H1 (cell line): ENCODE results near the gene NUDT7. TPM values are rescaled to one million over a fixed set of nuclear protein-coding genes. Genes with fewer than 3 reads are reported as not detected.

Experiments used
- ATF2 ChIP-seq: IDR thresholded peaks from 2 replicates; pipeline ENCODE4 v1.6.1; 2012; ENCODE audit warnings: low read length, inconsistent platforms
- KDM4A ChIP-seq: IDR thresholded peaks from one replicate; pipeline ENCODE4 v1.7.1; 2012; ENCODE audit warnings: low read depth, mild to moderate bottlenecking, moderate library complexity, low read length, inconsistent platforms; ENCODE audit not compliant: severe bottlenecking
- NANOG ChIP-seq: IDR thresholded peaks from 2 replicates; pipeline ENCODE4 v1.6.1; 2011; ENCODE audit warnings: low read length, low read depth, mild to moderate bottlenecking, inconsistent platforms; ENCODE audit not compliant: insufficient read depth, poor library complexity, severe bottlenecking
- RXRA ChIP-seq: IDR thresholded peaks from 2 replicates; pipeline ENCODE4 v1.6.1; 2011; ENCODE audit warnings: low read depth, mild to moderate bottlenecking, low read length, moderate library complexity; ENCODE audit not compliant: insufficient read depth
- SIN3A ChIP-seq, 2 experiments: IDR thresholded peaks in 1 of 2; conservative IDR thresholded peaks in 1 of 2; 2 replicates each; pipeline ENCODE4 v1.6.1; 2011 to 2012; ENCODE audit warnings: low read length in 2 of 2, improper control_type of control experiment in 1 of 2, low read depth in 1 of 2, mild to moderate bottlenecking in 1 of 2
- polyA plus RNA-seq, 7 experiments: library from polyadenylated mRNA; depleted of rRNA in 3 of 7; stranded (reverse) in 5 of 7; unstranded in 2 of 7; fragments of >200 nt in 5 of 7; fragments of 200-250 nt in 2 of 7; gene quantifications; 1 replicate in 5 of 7; 2 replicates in 1 of 7; 4 replicates in 1 of 7; pipeline versions ENCODE4 v1.2.1 to v1.2.3, GENCODE V29; 2011 to 2013; ENCODE audit warnings: missing spikeins in 2 of 7, mixed read lengths in 2 of 7
- total RNA-seq: library from RNA; stranded (reverse); fragmentation: NEBNext Ultra II Directional; extraction: Animal tissue kit (Norgen Biotek cat#: 25700); gene quantifications from 2 replicates; pipeline ENCODE4 v1.2.1, GENCODE V29; 2021

Gene NUDT7
- total and polyA plus RNA-seq, 2 of the 8 experiments (the other 6 are each of a cell fraction or from before 2014, with no cell fraction given), result 8.8 to 19.7 TPM

- no peak for TF ChIP-seq NANOG
- no peak for TF ChIP-seq SIN3A (conservative IDR thresholded peaks at IDR 0.05 in 1 of 2, IDR thresholded peaks at IDR 0.05 in 1 of 2; ENCODE audit: low read depth in 1 of 2, low read length in 2 of 2)
- no peak for TF ChIP-seq RXRA
- TF ChIP-seq ATF2, result no peak
- TF ChIP-seq KDM4A, result no peak
These were observed 41.7 kb downstream of the NUDT7 start (continued) for GRCh38 chr16:77763994-77764393.
